GM19023 (cell line): ENCODE results near the gene PLIN1.

Source experiments
- ATAC-seq: cut with Tn5 transposase; IDR thresholded peaks from one replicate; pipeline ENCODE4 v1.9.1; 2021; ENCODE audit warnings: mild to moderate bottlenecking, moderate library complexity; ENCODE audit not compliant: unreplicated experiment

Gene PLIN1

GRCh38 chr15:89672221-89673164 is 6.7 kb downstream of the PLIN1 start:
- ATAC-seq: no peak

GRCh38 chr15:89671687-89672086 is 7.5 kb downstream of the PLIN1 start:
- ATAC-seq: no peak

- no peak for ATAC-seq
Measured at GRCh38 chr15:89670971-89671560, 8.1 kb downstream of the PLIN1 start.

DNA sequence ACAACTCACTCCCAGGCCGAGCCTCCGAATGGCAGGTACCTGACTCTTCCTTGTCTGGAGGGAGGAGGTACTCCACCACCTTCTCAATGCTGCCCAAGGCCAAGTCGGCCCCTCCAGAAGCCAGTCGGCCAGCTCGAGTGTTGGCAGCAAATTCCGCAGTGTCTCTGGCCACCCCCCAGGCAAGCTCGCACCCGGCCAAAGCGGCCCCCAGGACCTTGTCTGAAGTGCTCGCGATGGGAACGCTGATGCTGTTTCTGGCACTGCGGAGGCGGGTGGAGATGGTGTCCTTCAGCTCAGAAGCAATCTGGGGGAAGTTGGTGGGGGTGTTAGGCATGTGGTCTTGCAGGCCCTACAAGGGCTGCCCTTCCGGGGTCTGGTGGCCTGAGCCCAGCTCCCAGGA is 9.2 kb downstream of the PLIN1 start:
- no peak for ATAC-seq

GRCh38 chr15:89669309-89669865 is 9.8 kb downstream of the PLIN1 start:
- no peak for ATAC-seq

DNA sequence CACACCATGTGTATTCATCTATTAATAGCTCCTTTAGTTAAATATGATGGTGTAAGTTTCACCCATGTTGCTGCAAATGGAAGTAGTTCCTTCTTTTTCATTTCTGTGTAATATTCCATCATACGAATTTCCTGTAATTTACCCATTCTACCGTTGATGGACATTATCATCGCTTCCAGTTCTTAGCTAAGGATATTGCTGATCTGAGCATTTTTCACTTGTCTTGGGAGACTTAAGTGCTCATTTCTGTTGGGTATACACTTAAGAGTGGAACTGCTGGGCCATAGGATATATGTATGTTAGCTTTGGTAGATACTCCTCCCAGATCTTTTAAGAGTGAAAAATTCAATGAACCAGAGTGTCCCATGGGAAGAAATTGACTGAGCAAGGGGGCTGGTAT is 11.0 kb downstream of the PLIN1 start:
- no peak for ATAC-seq

DNA sequence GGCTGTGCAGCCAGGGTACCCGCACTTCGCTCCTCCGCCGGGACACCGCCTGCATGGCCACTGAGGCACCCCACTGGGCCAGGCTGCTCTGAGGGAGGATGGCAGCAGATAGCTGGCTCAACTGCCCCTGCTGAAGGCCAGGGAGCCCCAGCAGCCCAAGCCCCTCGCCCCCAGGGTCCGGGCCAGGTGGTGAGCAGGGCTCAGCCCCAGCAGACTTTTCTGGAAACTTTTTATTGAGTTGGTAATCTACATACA is 11.5 kb downstream of the PLIN1 start:
- ATAC-seq: no peak

DNA sequence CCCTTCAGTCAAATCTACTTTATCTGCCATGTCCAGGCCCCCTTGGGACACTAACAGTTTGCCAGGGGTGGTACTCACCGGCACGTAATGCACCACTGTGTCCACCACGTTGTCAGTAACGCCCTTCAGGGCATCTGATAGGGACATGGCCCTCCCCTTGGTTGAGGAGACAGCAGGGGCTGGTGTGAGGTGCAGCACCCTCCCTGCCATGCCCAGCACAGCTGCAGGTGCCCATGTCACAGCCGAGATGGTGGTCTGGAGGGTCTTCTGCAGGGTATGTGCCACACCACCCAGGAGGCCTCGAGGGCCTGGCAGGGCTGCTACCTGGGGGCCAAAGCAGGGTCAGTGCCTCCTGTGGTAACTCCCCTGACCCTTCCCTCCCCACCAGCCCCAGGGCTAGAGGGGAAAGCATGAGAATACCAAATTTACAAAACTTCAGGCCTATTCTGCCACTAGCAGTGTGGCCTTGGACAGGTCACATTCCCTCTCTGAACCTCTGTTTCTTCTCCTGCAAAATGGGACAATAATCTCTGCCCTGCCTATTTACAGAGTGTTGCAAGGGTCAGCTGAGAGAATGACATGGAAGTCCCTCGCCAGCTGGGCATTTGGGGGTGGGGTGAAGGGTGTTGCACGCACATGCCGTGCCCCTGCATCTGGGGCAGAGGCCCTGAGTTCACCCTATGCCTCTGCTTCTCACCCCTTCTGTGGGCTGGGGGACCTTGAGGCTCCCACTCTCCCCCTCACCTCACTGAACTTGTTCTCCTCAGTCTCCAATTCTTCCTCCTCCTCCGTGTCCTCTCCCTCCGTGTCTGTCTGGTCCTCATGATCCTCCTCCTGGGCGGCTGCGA is 12.1 kb downstream of the PLIN1 start:
- ATAC-seq: no peak

GRCh38 chr15:89666184-89666857 is 12.8 kb downstream of the PLIN1 start:
- no peak for ATAC-seq

- no peak for ATAC-seq
Measured at GRCh38 chr15:89665449-89666181, 13.6 kb downstream of the PLIN1 start.

GRCh38 chr15:89664441-89665350 is 14.5 kb downstream of the PLIN1 start:
- no peak for ATAC-seq

- no peak for ATAC-seq
Measured at GRCh38 chr15:89662893-89663626, 16.1 kb downstream of the PLIN1 start.

DNA sequence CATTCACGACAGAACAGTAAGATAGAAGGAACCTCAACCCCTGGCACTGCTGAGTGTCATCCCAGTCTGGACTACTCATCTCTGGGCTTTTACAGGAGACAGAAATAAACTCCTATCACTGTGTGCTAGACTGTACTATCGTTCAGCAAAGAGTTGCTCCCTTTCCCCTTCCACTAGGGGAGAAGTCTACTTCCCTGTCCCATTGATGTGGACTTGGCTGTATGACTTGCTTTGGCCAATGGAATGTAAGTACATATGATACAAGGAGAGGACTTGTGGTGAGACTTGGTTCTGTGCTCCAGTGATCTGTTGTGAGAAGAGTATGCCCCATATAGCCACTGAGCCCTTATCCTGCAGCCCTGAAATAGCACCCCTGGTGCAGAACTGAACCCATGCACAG is 18.6 kb downstream of the PLIN1 start:
- no peak for ATAC-seq

- no peak for ATAC-seq
Measured at GRCh38 chr15:89659295-89659694, 19.9 kb downstream of the PLIN1 start.

DNA sequence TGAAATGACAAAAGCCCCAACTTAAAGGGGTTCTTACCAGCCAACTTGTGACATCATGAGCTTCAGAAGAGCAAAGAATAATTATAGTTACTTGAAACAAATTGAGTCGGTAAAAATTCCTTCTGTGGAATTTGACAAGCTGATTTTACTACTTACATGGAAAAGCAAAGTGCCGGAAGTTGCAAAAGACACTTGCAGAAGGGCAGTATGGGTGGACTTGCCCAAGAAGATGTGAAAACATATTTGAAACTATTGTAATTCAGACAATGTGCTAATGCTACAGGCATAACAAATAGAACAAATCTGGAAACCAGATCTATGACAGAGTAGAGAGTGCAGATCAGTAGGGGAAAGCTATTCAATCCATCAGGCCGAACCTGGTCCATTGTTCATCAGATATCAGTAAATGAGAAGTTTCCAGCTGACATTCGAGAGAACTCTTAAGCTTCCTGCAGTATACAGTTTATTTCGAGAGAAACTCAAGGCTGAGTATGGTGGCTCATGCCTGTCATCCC is 21.4 kb downstream of the PLIN1 start:
- ATAC-seq: no peak

- ATAC-seq: no peak
Measured at GRCh38 chr15:89656116-89656815, 22.9 kb downstream of the PLIN1 start.
